ENCODE results near the gene GLRA1. TPM values are rescaled to one million over a fixed set of nuclear protein-coding genes. Genes with fewer than 3 reads are reported as not detected.

The GLRA1 gene
- total and polyA plus RNA-seq, 2 experiments from 2014 or later = not detected

- Histone ChIP-seq H3K36me3 (no peaks in the 10 kb centered on the region), H3K4me1 (ENCODE audit: low read depth) (peaks cover 3% of the 10 kb centered on the region), H3K4me3 (no peak overlapping the region), H3K27ac (no peak overlapping the region), H3K9me3 (ENCODE audit: low read depth) (no peaks in the 10 kb centered on the region), H3K27me3 (no peaks in the 10 kb centered on the region)
- no peak for TF ChIP-seq CTCF (IDR thresholded peaks at IDR 0.05; ENCODE audit: low read depth, low read length)
- no peak for DNase-seq (ENCODE audit: low read depth in 1 of 2, low spot score in 1 of 2)
Measured at GRCh38 chr5:151950706-151951105, 26.1 kb upstream of the GLRA1 start.

- H3K4me3 ChIP-seq = no peak overlapping the region
- H3K4me1 ChIP-seq (ENCODE audit: low read depth) = peaks cover 3% of the 10 kb centered on the region
- H3K36me3 ChIP-seq = no peaks in the 10 kb centered on the region
- no peak for TF ChIP-seq CTCF (IDR thresholded peaks at IDR 0.05; ENCODE audit: low read depth, low read length)
- no peaks in the 10 kb centered on the region for H3K27me3 ChIP-seq
- H3K27ac ChIP-seq = no peak overlapping the region
- DNase-seq (ENCODE audit: low read depth in 1 of 2, low spot score in 1 of 2) = no peak
- H3K9me3 ChIP-seq (ENCODE audit: low read depth) = no peaks in the 10 kb centered on the region
Measured at GRCh38 chr5:151949701-151950308, 25.2 kb upstream of the GLRA1 start.

- no peak for DNase-seq (ENCODE audit: low read depth in 1 of 2, low spot score in 1 of 2)
- no peaks in the 10 kb centered on the region for H3K36me3 ChIP-seq
- no peak for TF ChIP-seq CTCF (IDR thresholded peaks at IDR 0.05; ENCODE audit: low read depth, low read length)
- H3K27ac ChIP-seq = no peak overlapping the region
- no peak overlapping the region for H3K4me3 ChIP-seq
- H3K4me1 ChIP-seq (ENCODE audit: low read depth) = peaks cover 3% of the 10 kb centered on the region
- no peaks in the 10 kb centered on the region for H3K27me3 ChIP-seq
- no peaks in the 10 kb centered on the region for H3K9me3 ChIP-seq (ENCODE audit: low read depth)
Measured at GRCh38 chr5:151949113-151949512, 24.5 kb upstream of the GLRA1 start.

- H3K27me3 ChIP-seq = no peaks in the 10 kb centered on the region
- H3K4me3 ChIP-seq = no peak overlapping the region
- no peaks in the 10 kb centered on the region for H3K36me3 ChIP-seq
- peaks cover 3% of the 10 kb centered on the region for H3K4me1 ChIP-seq (ENCODE audit: low read depth)
- no peaks in the 10 kb centered on the region for H3K9me3 ChIP-seq (ENCODE audit: low read depth)
- no peak for DNase-seq (ENCODE audit: low read depth in 1 of 2, low spot score in 1 of 2)
- H3K27ac ChIP-seq = no peak overlapping the region
- TF ChIP-seq CTCF (IDR thresholded peaks at IDR 0.05; ENCODE audit: low read depth, low read length) = no peak
Measured at GRCh38 chr5:151947931-151948608, 23.4 kb upstream of the GLRA1 start.

GRCh38 chr5:151937851-151938250, 13.2 kb upstream of the GLRA1 start:
- Histone ChIP-seq H3K27ac (no peak overlapping the region), H3K4me1 (ENCODE audit: low read depth) (peaks cover 3% of the 10 kb centered on the region), H3K9me3 (ENCODE audit: low read depth) (no peaks in the 10 kb centered on the region), H3K27me3 (no peaks in the 10 kb centered on the region), H3K36me3 (no peaks in the 10 kb centered on the region), H3K4me3 (no peak overlapping the region)
- no peak for TF ChIP-seq CTCF (IDR thresholded peaks at IDR 0.05; ENCODE audit: low read depth, low read length)
- no peak for DNase-seq (ENCODE audit: low read depth in 1 of 2, low spot score in 1 of 2)

Data from cardiac muscle cell (in vitro differentiated cells and primary cell).